H9 (cell line): Measurements from ENCODE around the gene LLCFC1. TPM values are rescaled to one million over a fixed set of nuclear protein-coding genes. Genes with fewer than 3 reads are reported as not detected.

ENCODE experiments used
- DNase-seq: peaks from one replicate; pipeline ENCODE4 v3.0.0-alpha.2; 2017
- H2AFZ ChIP-seq: one replicate; pipeline ENCODE4 v1.6.1; 2013; ENCODE audit warnings: mild to moderate bottlenecking, low read length, control low read depth, moderate library complexity
- H2AK5ac ChIP-seq: 2 replicates; pipeline ENCODE4 v1.6.1; 2013; ENCODE audit warnings: low read length, control low read depth, mixed read lengths; ENCODE audit not compliant: insufficient read length
- H2BK120ac ChIP-seq: one replicate; pipeline ENCODE4 v1.6.1; 2013; ENCODE audit warnings: low read depth, mild to moderate bottlenecking, low read length, control low read depth, inconsistent platforms; ENCODE audit not compliant: poor library complexity, severe bottlenecking
- H2BK12ac ChIP-seq: 2 replicates; pipeline ENCODE4 v1.6.1; 2013; ENCODE audit warnings: low read length, control low read depth, mixed read lengths, low read depth; ENCODE audit not compliant: insufficient read length
- H2BK15ac ChIP-seq: 2 replicates; pipeline ENCODE4 v1.6.1; 2013; ENCODE audit warnings: low read depth, low read length, control low read depth
- H2BK20ac ChIP-seq: one replicate; pipeline ENCODE4 v1.6.1; 2013; ENCODE audit warnings: low read depth, mild to moderate bottlenecking, low read length, control low read depth, inconsistent platforms; ENCODE audit not compliant: poor library complexity, severe bottlenecking
- H2BK5ac ChIP-seq: 2 replicates; pipeline ENCODE4 v1.6.1; 2013; ENCODE audit warnings: low read length, control low read depth, mixed read lengths; ENCODE audit not compliant: insufficient read length
- H3K14ac ChIP-seq: 2 replicates; pipeline ENCODE4 v1.6.1; 2013; ENCODE audit warnings: low read length, control low read depth; ENCODE audit not compliant: insufficient read depth
- H3K18ac ChIP-seq: 2 replicates; pipeline ENCODE4 v1.6.1; 2013; ENCODE audit warnings: low read depth, mild to moderate bottlenecking, mixed read lengths, low read length, control low read depth; ENCODE audit not compliant: insufficient read length
- H3K23ac ChIP-seq: 2 replicates; pipeline ENCODE4 v1.6.1; 2013; ENCODE audit warnings: low read length, control low read depth, mixed read lengths, low read depth; ENCODE audit not compliant: insufficient read length
- H3K23me2 ChIP-seq: 2 replicates; pipeline ENCODE4 v1.6.1; 2013; ENCODE audit warnings: low read depth, mild to moderate bottlenecking, mixed read lengths, low read length, control low read depth; ENCODE audit not compliant: insufficient read length, poor library complexity, severe bottlenecking
- H3K27ac ChIP-seq: 2 replicates; pipeline ENCODE4 v1.5.1; 2013; ENCODE audit warnings: low read length, control low read depth, mixed read lengths, low read depth; ENCODE audit not compliant: insufficient read length
- H3K27me3 ChIP-seq: 2 replicates; pipeline ENCODE4 v1.6.1; 2013; ENCODE audit warnings: low read length, control low read depth, inconsistent platforms; ENCODE audit not compliant: insufficient read depth
- H3K4ac ChIP-seq: 2 replicates; pipeline ENCODE4 v1.6.1; 2013; ENCODE audit warnings: low read depth, mild to moderate bottlenecking, control low read depth, inconsistent platforms, low read length, moderate library complexity
- H3K4me1 ChIP-seq: 2 replicates; pipeline ENCODE4 v1.6.1; 2013; ENCODE audit warnings: low read length, control low read depth, inconsistent platforms; ENCODE audit not compliant: insufficient read depth
- H3K4me2 ChIP-seq: 2 replicates; pipeline ENCODE4 v1.6.1; 2013; ENCODE audit warnings: low read length, control low read depth, mixed read lengths; ENCODE audit not compliant: insufficient read length, insufficient read depth
- H3K56ac ChIP-seq: 2 replicates; pipeline ENCODE4 v1.6.1; 2013; ENCODE audit warnings: low read depth, mild to moderate bottlenecking, mixed read lengths, low read length, control low read depth; ENCODE audit not compliant: insufficient read length
- H3K79me1 ChIP-seq: 2 replicates; pipeline ENCODE4 v1.6.1; 2013; ENCODE audit warnings: low read depth, mild to moderate bottlenecking, moderate library complexity, low read length, control low read depth, inconsistent platforms; ENCODE audit not compliant: insufficient read depth, poor library complexity, severe bottlenecking
- H3K79me2 ChIP-seq: 2 replicates; pipeline ENCODE4 v1.6.1; 2013; ENCODE audit warnings: low read length, control low read depth, inconsistent platforms; ENCODE audit not compliant: insufficient read depth
- H3K9ac ChIP-seq: 2 replicates; pipeline ENCODE4 v1.6.1; 2013; ENCODE audit warnings: low read length, control low read depth, mixed read lengths; ENCODE audit not compliant: insufficient read length; ENCODE audit errors: extremely low read depth
- H3K9me3 ChIP-seq: one replicate; pipeline ENCODE4 v1.6.1; 2013; ENCODE audit warnings: low read depth, low read length, inconsistent platforms; ENCODE audit not compliant: control insufficient read depth
- H3T11ph ChIP-seq: one replicate; pipeline ENCODE4 v1.6.1; 2013; ENCODE audit warnings: mild to moderate bottlenecking, low read length, control low read depth, inconsistent platforms
- H4K20me1 ChIP-seq: one replicate; pipeline ENCODE4 v1.6.1; 2013; ENCODE audit not compliant: control insufficient read depth, insufficient read length, insufficient read depth
- H4K5ac ChIP-seq: 2 replicates; pipeline ENCODE4 v1.6.1; 2013; ENCODE audit warnings: low read depth, mild to moderate bottlenecking, mixed read lengths, low read length, control low read depth; ENCODE audit not compliant: insufficient read length
- H4K8ac ChIP-seq: replicated peaks from 2 replicates; pipeline ENCODE4 v1.6.1; 2013; ENCODE audit warnings: low read length, control low read depth, mixed read lengths, low read depth; ENCODE audit not compliant: insufficient read length
- H4K91ac ChIP-seq: 2 replicates; pipeline ENCODE4 v1.6.1; 2013; ENCODE audit warnings: low read depth, mild to moderate bottlenecking, moderate library complexity, mixed read lengths, low read length, control low read depth; ENCODE audit not compliant: insufficient read length
- H3K27ac Mint-ChIP-seq, 3 experiments: 2 replicates in 2 of 3; 3 replicates in 1 of 3; pipeline ENCODE4 v1.8.0; 2020 to 2021; ENCODE audit warnings: mixed read lengths in 3 of 3, mild to moderate bottlenecking in 1 of 3, moderate library complexity in 1 of 3
- H3K27me3 Mint-ChIP-seq: 2 replicates; pipeline ENCODE4 v1.8.0; 2021; ENCODE audit warnings: low read depth, mild to moderate bottlenecking, moderate library complexity, mixed read lengths
- H3K36me3 Mint-ChIP-seq, 3 experiments: 2 replicates in 2 of 3; 3 replicates in 1 of 3; pipeline ENCODE4 v1.8.0; 2020 to 2021; ENCODE audit warnings: low read depth in 3 of 3, mixed read lengths in 3 of 3; ENCODE audit not compliant: insufficient read depth in 1 of 3
- H3K4me1 Mint-ChIP-seq, 2 experiments: 2 replicates each; pipeline ENCODE4 v1.8.0; 2020; ENCODE audit warnings: mixed read lengths in 2 of 2
- H3K4me3 Mint-ChIP-seq, 2 experiments: 2 replicates in 1 of 2; 3 replicates in 1 of 2; pipeline ENCODE4 v1.8.0; 2020 to 2021; ENCODE audit warnings: mild to moderate bottlenecking in 2 of 2, mixed read lengths in 2 of 2, moderate library complexity in 1 of 2
- H3K9me3 Mint-ChIP-seq, 2 experiments: 2 replicates in 1 of 2; 3 replicates in 1 of 2; pipeline ENCODE4 v1.8.0; 2020; ENCODE audit warnings: mild to moderate bottlenecking in 2 of 2, mixed read lengths in 2 of 2, moderate library complexity in 1 of 2
- WGBS: extraction: QIAGEN DNeasy Blood & Tissue Kit; methylation state at CpG from one replicate; pipeline ENCODE4 v1.1.7; 2013; ENCODE audit warnings: missing lambda C conversion rate, low lambda C conversion rate, mixed read lengths; ENCODE audit not compliant: insufficient read length; ENCODE audit errors: extremely low coverage; 5-methylcytosine and 5-hydroxymethylcytosine counted together
- total RNA-seq: library from RNA; stranded (reverse); gene quantifications from 2 replicates; pipeline ENCODE4 v1.2.1, GENCODE V29; 2021
- TF ChIP-seq, protein P1 (sequence below): fragments of 200-600 bp; sonication (generic); conservative IDR thresholded peaks from 3 replicates; pipeline ENCODE4 v1.8.0; 2021; ENCODE audit warnings: antibody characterized with exemption, mild to moderate bottlenecking

Gene LLCFC1
- total RNA-seq, 1 experiment from 2014 or later = not detected

DNA sequence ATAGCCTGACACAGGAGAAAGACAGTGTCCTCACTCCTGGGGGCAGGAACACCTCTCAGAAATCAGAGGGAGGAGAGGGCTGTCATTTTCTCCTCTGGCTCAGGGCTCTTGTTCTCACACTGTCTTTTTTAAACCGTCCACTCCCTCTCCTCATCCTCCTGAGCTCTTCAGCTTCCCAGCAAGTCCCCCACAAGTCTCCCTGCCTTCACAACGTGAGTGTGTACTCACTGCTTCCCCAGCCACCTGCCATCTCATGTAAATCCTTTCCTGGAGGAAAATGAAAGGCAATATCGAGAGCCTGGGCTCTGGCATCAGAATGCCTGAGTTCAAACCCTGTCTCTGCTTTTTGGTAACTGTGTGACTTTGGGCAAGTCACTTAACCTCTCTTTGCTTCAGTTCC is 5.7 kb downstream of the LLCFC1 start:
- Histone ChIP-seq H3K79me1 (no peaks in the 10 kb centered on the region), H2BK20ac (no peak overlapping the region), H3K14ac (no peak overlapping the region)

More for the DNA sequence above, 5.7 kb downstream of the LLCFC1 start:
- no peak overlapping the region for H3K4ac ChIP-seq
- no peaks in the 10 kb centered on the region for H3K4me1 ChIP-seq
- peaks cover 0 to 2% of the 10 kb centered on the region in 2 experiments; a peak in 2 of 4 replicates for H3K4me1 Mint-ChIP-seq
- H3K27ac Mint-ChIP-seq = peak overlapping the region in 2 of 3 experiments; percentile 15 to 26; a peak in 1 of 7 replicates
- no peaks in the 10 kb centered on the region for H3K9me3 Mint-ChIP-seq
- no peaks in the 10 kb centered on the region for H3K27me3 ChIP-seq
- no peak overlapping the region for H2BK120ac ChIP-seq
- no peaks in the 10 kb centered on the region for H4K20me1 ChIP-seq
- H2BK5ac ChIP-seq = no peak overlapping the region
- peaks cover 6% of the 10 kb centered on the region; the same call in 1 of the 2 replicates for H3K27me3 Mint-ChIP-seq
- TF ChIP-seq, protein P1, sequence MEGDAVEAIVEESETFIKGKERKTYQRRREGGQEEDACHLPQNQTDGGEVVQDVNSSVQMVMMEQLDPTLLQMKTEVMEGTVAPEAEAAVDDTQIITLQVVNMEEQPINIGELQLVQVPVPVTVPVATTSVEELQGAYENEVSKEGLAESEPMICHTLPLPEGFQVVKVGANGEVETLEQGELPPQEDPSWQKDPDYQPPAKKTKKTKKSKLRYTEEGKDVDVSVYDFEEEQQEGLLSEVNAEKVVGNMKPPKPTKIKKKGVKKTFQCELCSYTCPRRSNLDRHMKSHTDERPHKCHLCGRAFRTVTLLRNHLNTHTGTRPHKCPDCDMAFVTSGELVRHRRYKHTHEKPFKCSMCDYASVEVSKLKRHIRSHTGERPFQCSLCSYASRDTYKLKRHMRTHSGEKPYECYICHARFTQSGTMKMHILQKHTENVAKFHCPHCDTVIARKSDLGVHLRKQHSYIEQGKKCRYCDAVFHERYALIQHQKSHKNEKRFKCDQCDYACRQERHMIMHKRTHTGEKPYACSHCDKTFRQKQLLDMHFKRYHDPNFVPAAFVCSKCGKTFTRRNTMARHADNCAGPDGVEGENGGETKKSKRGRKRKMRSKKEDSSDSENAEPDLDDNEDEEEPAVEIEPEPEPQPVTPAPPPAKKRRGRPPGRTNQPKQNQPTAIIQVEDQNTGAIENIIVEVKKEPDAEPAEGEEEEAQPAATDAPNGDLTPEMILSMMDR = no peak
- no CpG with 5 or more reads among the region's 3 CpGs for WGBS
- H3K23ac ChIP-seq = no peak overlapping the region
- no peak overlapping the region for H3K9ac ChIP-seq
- no peak overlapping the region for H2BK15ac ChIP-seq
- H3K9me3 ChIP-seq = no peaks in the 10 kb centered on the region
- H3K4me2 ChIP-seq = no peak overlapping the region
- H3K36me3 Mint-ChIP-seq = peaks cover 0 to 3% (median 0%) of the 10 kb centered on the region in 3 experiments; a peak in 2 of 7 replicates
- no peak overlapping the region for H3K18ac ChIP-seq
- H4K91ac ChIP-seq = no peak overlapping the region
- no peak overlapping the region for H2AFZ ChIP-seq
- H3T11ph ChIP-seq = no peak overlapping the region
- no peak overlapping the region for H3K56ac ChIP-seq
- H3K4me3 Mint-ChIP-seq = no peak overlapping the region; a peak in 1 of 5 replicates
- H2AK5ac ChIP-seq = no peak overlapping the region
- H3K27ac ChIP-seq = no peak overlapping the region
- H3K23me2 ChIP-seq = no peaks in the 10 kb centered on the region
- H4K8ac ChIP-seq = no peak overlapping the region
- H3K79me2 ChIP-seq = no peaks in the 10 kb centered on the region
- H4K5ac ChIP-seq = no peak overlapping the region
- no peak overlapping the region for H2BK12ac ChIP-seq
- DNase-seq = no peak
